GM21423 (cell line): ENCODE results near the gene EFEMP2.

Source experiments
- ATAC-seq: cut with Tn5 transposase; IDR thresholded peaks from one replicate; pipeline ENCODE4 v1.9.1; 2021; ENCODE audit warnings: mild to moderate bottlenecking, moderate library complexity; ENCODE audit not compliant: unreplicated experiment

EFEMP2 gene

GRCh38 chr11:65872586-65873317, at the start of gene EFEMP2:
Gene EFEMP2, minus strand, starts transcription at chr11:65872800. Its CDS starts 446 bp downstream, at chr11:65872354.
- no peak for ATAC-seq

- ATAC-seq, result no peak
Observed at GRCh38 chr11:65921876-65922275, 49.3 kb upstream of the EFEMP2 start.

- no peak for ATAC-seq
Observed at GRCh38 chr11:65921033-65921555, 48.5 kb upstream of the EFEMP2 start.

GRCh38 chr11:65920372-65920802, 47.8 kb upstream of the EFEMP2 start:
- ATAC-seq, result no peak

GRCh38 chr11:65919573-65920371, 47.2 kb upstream of the EFEMP2 start:
- ATAC-seq, result peak; percentile 40

- peak; percentile 87 for ATAC-seq
Observed at GRCh38 chr11:65919141-65919572, 46.6 kb upstream of the EFEMP2 start, which contains the start of gene DRAP1. Gene DRAP1, plus strand, starts transcription at chr11:65919426. Its CDS starts 76 bp downstream, at chr11:65919502.

GRCh38 chr11:65918211-65919140, 45.9 kb upstream of the EFEMP2 start, which contains the start of gene C11orf68:
Gene C11orf68, minus strand, starts transcription at chr11:65919062. Its CDS starts 31 bp downstream, at chr11:65919031.
- ATAC-seq, result peak; percentile 52

GRCh38 chr11:65917434-65918210, 45.0 kb upstream of the EFEMP2 start:
- ATAC-seq, result no peak

- ATAC-seq, result no peak
Observed at GRCh38 chr11:65917077-65917433, 44.5 kb upstream of the EFEMP2 start.

GRCh38 chr11:65916391-65916790, 43.8 kb upstream of the EFEMP2 start:
- ATAC-seq, result no peak

GRCh38 chr11:65915821-65916251, 43.2 kb upstream of the EFEMP2 start:
- ATAC-seq, result no peak

- no peak for ATAC-seq
Observed at GRCh38 chr11:65915101-65915820, 42.7 kb upstream of the EFEMP2 start.

GRCh38 chr11:65912845-65913244, 40.2 kb upstream of the EFEMP2 start:
- ATAC-seq, result no peak

GRCh38 chr11:65911682-65912568, 39.3 kb upstream of the EFEMP2 start:
- no peak for ATAC-seq

GRCh38 chr11:65907878-65908277, 35.3 kb upstream of the EFEMP2 start:
- no peak for ATAC-seq

GRCh38 chr11:65906602-65907001, 34.0 kb upstream of the EFEMP2 start:
- no peak for ATAC-seq

GRCh38 chr11:65903715-65904114, 31.1 kb upstream of the EFEMP2 start:
- ATAC-seq, result no peak

GRCh38 chr11:65903068-65903481, 30.5 kb upstream of the EFEMP2 start:
- ATAC-seq, result no peak
